GM12892 (cell line): ENCODE data around the gene GP9.

ENCODE experiments used
- POLR2A ChIP-seq: IDR thresholded peaks from 2 replicates; pipeline ENCODE4 v1.6.1; 2011; ENCODE audit warnings: low read depth, low read length, control low read depth
- TAF1 ChIP-seq: IDR thresholded peaks from 2 replicates; pipeline ENCODE4 v1.6.1; 2011; ENCODE audit warnings: low read depth, mild to moderate bottlenecking, control low read depth, low read length, borderline replicate concordance

GRCh38 chr3:129077222-129077621 is 16.6 kb downstream of the GP9 start:
- no peak for TF ChIP-seq POLR2A
- no peak for TF ChIP-seq TAF1
